ENCODE data around the gene APC.
"Not testable (repeated sequence)": the region's sequence is repeated elsewhere in the genome, so short reads cannot be mapped to it uniquely, and the experiment has no call there.

- TF ChIP-seq, protein P1, sequence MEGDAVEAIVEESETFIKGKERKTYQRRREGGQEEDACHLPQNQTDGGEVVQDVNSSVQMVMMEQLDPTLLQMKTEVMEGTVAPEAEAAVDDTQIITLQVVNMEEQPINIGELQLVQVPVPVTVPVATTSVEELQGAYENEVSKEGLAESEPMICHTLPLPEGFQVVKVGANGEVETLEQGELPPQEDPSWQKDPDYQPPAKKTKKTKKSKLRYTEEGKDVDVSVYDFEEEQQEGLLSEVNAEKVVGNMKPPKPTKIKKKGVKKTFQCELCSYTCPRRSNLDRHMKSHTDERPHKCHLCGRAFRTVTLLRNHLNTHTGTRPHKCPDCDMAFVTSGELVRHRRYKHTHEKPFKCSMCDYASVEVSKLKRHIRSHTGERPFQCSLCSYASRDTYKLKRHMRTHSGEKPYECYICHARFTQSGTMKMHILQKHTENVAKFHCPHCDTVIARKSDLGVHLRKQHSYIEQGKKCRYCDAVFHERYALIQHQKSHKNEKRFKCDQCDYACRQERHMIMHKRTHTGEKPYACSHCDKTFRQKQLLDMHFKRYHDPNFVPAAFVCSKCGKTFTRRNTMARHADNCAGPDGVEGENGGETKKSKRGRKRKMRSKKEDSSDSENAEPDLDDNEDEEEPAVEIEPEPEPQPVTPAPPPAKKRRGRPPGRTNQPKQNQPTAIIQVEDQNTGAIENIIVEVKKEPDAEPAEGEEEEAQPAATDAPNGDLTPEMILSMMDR (conservative IDR thresholded peaks at IDR 0.05 in 1 of 2, IDR thresholded peaks at IDR 0.05 in 1 of 2; ENCODE audit: extremely low read depth in 1 of 2, insufficient read depth in 1 of 2, low read depth in 1 of 2, low read length in 2 of 2) = not testable (repeated sequence)
- not testable (repeated sequence) for TF ChIP-seq EZH2 (IDR thresholded peaks at IDR 0.05; ENCODE audit: borderline replicate concordance, low read length)
Observed at GRCh38 chr5:112860571-112860928, 122.9 kb downstream of the APC start.
